GOT3 (cell line): ENCODE measurements around the gene ANKDD1B.

ENCODE experiments used
- DNase-seq: peaks from one replicate; lab custom pipeline; 2025; ENCODE audit warnings: mixed read lengths; lab: John Stamatoyannopoulos, UW

Gene ANKDD1B

DNA sequence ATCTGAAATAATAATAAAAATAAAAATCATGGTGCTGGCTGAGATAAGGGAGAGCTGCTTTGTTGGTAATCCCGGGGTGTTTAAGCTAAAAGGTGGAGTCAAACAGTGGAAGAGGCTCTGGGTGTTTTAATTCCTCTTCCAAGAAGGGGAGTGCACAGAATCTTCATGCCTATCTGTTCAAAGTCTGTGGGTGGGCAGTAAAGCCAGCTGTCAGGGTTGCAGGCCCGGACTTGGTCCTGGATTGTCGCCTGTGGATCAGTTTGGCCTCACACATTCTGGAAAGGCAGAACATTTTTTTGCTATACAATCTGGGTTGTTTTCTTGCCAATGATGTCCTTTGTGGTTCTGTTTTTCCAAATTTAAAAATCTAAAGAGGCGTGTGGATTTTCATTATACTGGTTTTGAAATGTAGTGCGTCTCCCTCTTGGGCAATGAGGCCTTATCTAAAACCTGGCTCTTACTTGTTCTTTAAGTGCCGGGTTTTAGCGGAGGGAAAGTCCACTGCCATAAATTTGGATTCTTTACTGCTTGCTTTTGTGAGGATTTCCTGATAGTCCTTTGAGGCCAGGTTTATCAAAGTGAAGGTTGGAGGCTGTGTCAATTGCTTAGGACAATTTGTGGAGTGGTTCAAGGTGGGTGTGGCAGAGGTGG, 5.8 kb downstream of the ANKDD1B start:
- DNase-seq, result no peak

DNA sequence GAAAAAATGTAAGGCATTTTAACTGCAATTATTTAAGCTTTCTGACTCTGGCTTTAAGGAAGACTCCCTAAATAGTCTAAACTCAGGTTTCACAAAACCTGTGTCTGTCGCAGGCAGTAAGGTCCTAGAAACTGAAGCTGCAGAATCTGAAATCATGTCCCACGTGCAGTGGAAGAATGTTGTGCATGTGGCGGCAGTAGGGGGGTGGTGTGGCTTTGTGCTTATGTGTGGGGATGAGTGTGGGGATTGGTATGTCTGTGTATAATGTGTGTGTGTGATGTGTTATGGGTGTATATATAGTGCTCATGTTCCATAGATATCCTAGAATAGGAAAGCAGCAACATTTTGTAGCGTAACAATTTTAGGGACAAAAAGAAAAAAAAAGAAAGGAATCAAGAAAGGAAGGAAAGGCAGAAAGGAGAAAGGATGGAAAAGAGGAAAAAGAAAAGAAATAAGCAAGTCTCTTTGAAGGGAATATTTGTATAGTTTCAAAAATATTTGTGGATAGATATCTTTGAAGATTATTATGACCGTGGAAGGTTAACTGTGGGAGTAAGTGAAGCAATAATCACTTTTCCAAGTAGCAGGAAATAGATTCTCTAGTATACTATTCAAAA, 6.6 kb downstream of the ANKDD1B start:
- no peak for DNase-seq

DNA sequence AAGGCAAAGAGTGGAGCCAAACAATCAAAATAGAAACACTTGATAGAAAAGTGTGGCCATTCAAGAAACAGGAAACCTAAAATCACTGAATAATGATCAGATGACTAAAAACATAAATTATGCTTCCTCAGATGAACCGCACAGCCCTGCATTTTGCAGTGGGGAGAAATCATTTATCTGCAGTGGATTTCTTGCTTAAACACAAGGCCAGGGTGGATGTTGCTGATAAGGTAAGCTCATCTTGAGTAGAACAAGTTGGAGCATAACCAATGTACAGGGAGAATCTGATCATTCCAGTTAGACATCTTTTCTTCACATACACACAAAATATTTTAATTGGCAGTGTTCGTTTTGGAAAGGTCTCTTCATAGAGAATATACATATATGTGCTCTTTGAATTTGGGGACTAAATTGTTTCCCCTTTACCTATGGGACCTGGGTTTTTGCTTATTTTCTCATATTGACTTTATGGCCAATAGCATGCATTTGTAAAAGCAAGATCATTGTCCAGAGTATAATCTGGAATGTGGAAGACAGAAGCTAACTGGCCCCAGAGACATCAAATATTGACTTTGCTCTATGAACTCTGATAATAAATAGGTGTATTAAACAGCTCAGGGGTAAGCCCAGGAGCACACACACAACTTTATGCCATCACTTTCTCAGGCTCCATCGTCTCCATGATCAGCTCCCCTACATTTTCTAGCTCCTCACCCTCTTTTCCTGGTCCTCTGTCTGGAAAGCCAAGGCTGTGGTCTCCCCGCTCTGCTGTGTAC, 9.1 kb downstream of the ANKDD1B start:
- DNase-seq, result no peak

DNA sequence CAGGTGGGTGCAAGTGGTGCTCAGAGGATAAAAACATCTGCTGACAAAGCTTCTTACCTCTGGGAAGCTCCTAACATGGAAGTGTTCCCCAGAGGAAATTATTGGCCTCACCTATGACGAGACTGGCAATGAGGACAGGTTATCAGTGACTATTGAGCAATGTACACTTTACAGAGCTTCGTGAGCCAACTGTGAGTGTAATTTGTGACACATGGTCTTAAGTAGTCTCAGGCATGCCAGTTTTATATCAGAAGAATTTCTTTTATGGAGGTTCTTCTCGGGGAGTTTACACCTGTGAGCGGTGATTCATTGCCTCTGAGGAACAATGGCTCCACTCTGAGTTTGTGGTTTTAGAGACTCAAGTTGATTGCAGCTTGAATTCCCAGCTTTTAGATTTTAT, 11.3 kb downstream of the ANKDD1B start:
- DNase-seq, result no peak

DNA sequence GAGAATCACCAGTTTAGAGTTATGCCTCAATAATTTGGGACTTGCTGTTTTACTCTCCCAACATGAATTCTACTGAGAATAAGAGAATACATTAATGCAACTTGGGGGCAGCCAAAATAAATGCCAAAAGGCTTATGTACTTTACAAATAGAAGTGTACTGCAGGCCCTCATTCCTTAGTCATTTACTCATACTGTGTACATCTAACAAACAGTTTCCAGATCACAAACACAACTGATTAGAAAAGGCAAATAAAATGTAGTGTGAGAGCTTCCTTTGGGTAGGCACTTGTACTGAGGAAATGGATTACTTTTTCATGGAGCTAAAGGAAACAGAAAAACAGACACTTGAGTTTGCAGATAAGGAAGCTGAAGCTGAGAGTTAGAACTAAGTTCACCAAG, 12.6 kb downstream of the ANKDD1B start:
- DNase-seq, result no peak

DNA sequence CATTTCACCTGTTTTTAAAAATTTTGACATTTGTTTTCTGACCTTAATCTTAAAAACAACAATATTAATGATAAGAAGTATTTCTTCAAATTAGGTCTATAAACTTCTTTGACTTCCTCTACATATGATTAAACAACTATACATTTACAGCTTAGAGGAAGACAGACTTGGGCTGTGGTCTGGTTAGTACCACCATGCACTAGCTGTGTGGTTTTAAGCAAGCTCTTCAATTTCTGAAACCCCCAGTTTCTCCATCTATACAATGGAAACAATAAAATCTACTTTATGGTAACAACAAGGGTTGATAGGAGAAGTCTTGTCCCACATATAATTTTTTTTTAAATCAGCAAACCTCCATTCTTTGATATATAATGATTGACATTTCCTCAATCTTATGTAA, 15.7 kb downstream of the ANKDD1B start:
- no peak for DNase-seq

DNA sequence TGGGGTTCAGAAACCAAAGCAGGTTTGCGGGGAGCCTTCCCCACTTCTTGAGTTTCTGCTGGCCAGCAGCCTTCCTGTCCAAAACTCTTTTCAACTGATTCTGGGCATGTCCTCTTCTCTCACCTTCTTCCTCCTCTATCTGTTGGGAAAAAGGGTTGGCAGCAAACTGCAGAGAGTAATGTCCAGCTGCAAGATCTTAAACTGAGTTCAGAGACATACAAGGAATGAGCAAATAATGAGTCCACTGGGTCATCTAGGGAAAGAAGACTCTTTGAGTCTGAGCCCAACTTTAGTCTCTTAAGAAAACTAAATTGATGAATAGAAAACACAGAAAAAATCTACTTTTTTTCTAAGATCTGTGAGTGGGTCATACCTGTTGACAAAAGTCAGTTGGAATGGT, 16.5 kb downstream of the ANKDD1B start:
- no peak for DNase-seq

DNA sequence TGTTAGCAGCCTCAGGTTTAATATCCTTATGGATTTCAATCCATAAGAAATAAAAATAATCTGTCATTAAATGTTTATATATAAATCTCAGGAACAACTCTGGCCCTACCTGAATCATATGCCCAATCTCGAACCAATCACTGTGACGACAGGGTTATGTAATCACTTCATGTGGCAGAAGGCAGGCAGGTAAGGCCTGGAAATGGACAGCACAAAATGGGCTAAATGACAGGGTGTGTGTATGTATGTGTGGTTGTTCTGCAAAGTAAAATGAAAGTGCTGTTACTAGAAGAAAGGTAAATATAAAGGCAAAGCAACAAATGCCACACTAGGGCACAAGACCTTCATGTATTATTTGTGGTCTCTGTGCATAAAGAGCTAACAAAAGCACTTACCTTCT, 19.6 kb downstream of the ANKDD1B start:
- DNase-seq, result no peak

DNA sequence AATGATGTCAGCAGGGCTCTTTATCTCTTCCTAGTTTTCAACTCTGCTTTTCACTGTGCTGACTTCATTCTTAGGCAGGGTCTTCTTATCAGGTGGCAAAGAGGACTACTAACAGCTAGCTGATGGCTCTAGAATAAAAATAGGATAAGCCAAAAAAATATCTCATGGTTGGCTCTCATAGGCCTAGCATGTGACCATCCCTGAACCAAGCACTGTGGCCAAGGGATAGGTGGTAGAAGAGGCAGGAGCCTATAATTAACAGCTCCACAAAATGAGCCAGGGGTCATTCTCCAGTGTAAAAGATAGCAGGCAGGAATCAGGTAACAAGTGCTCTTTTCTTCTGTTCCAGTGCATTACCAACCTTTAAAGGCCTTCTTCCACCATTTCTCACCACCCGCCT, 21.1 kb downstream of the ANKDD1B start:
- no peak for DNase-seq

DNA sequence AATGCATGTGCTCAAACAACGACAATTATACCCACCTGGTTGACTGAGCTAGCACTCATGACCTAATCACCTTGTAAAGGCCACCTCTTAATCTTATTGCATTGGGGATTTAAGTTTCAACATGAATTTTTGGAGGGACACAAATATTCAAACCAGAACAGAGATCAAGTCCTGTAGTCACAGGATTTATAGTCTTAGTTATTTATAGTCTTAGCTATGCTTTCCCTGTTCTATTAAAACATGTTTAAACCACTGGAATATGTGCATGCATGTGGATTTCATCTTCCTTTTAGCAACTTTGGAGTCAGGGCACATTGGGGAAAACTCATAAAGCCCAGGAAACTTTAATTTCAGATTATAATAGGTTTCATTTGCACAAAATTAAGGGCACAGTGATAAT, 26.7 kb downstream of the ANKDD1B start:
- DNase-seq, result no peak

DNA sequence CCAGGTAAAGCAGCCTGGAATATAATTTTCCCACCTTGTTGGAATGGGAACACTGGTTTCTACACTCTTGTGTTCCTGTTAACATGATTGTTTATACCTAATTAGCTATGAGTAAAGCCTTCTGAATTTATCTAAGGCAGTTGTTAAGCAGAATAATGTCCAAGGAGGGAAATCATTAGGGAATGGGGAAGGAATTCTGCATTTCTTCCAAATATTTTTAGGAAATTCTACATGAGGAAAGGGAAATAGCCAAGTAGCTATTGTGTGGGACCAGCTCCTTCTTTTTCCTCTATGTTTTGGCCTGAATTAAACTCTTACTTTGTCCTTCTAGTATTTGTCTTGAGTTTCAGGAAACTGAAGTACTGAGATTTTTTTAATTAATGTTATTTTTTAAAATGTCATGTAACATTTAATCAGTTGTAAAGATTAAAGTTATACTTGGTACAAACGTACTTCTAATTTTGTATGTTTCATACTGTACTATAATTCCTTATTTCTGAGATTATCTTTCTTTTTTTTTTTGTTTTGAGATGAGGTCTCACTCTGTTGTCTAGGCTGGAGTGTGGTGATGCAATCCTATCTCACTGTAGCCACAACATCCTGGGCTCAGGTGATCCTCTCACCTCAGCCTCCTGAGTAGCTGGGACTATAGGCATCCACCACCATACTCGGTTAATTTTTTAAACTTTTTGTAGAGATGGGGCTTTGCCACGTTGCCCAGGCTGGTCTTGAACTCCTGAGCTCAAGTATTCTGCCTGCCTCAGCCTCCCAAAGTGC, 28.5 kb downstream of the ANKDD1B start:
- no peak for DNase-seq

DNA sequence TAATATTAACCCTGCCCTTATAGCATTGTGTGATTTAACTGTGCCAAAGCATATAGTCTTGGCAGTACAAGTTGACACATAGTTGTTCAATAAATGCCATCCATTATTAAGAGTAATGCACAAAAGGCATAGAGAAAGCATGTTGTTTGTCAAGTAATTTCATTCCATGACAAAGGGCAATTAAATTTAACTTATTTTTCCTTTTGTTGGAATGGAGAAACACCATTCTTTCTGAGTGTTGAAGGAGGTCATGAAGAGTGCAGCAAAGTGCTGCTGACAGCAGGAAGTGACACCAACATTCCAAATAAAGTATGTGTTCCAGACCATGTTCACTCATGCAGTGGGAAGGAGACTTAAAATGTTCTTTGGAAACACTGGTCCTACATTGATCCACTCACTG, 29.1 kb downstream of the ANKDD1B start:
- DNase-seq, result no peak

DNA sequence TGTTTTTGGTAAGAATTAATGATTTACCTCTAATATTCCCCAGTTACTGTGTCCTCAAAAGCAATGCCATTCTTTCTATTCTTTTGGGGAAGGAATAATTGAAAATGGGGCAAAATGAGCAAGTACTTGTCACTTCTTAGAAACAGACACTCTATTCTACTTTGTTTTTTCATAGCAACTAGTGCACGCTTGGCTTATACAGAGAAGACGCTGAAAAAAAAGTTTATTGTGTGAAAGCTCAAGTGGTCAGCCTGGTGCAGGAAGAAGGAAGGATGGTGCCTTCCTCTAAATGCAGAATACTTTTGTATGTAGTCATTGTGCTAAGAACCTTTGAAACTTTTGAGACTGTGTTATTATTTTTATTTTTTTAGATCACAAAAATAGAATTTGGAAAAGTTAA, 29.6 kb downstream of the ANKDD1B start:
- no peak for DNase-seq

DNA sequence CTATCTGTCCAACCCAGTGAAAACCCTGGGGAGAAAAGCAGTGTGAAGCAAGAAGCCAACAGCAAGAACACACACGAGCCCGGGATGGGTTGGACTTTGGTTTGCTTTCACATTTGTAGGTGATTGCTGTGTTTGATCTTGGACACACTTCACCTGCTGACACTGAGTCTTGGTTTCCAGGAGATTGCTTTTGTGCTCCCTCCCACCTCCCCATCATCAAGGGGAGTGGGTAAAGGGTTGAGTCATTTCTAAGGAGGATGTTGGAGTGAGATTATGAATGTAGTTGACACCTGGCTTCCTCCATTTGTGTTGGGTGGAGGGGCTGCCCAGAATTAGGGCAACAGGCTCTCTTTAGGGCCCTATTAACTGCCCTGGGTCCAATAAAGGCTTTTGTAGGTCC, 37.5 kb downstream of the ANKDD1B start:
- no peak for DNase-seq

DNA sequence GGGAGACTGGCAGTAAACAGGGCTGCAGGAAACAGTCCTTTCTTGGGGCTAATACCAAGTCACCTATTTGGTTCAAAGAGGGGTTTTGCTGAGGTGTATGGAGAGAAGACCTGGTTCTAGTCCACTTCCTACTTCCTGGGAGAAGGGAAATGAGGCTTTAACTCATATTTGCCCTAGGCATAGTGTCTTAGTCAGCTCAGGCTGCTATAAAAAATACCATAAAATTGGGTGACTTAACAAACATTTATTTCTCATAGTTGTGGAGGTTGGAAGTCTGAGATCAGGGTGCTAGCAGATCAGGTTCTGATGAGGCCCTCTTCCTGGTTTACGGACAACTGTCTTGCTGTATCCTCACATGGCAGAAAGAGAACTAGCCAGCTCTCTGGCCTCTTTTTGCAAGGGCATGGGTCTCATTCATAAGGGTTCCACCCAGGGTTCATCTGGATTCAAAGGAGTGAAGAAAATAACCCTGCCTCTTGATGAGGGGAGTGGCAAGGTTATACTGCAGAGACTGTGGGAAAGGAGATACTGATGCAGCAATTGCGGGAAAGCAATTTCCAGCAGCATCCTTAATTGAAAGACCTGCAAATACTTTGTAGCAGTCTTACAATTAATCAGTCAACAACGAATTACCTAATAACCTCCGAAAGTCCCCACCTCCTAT, 40.5 kb downstream of the ANKDD1B start:
- no peak for DNase-seq

DNA sequence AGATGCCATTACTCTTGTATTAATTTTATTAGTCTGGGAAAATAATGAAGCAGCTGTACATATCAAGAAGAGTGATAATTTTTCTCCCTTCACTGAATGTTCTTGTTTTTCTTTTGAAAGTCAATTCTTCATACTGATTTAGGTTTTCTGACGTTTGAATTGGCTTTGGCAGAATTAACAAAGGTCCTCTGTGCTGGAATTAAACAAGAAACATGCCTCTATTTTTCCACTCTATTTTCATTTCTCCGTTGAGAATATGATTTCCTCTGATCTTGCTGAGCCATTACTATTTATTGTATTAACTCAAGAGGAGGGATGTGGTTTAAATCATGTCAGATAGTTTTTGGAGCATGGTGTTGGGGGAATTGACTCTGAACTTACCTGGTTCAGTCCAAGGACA, 42.3 kb downstream of the ANKDD1B start:
- no peak for DNase-seq

DNA sequence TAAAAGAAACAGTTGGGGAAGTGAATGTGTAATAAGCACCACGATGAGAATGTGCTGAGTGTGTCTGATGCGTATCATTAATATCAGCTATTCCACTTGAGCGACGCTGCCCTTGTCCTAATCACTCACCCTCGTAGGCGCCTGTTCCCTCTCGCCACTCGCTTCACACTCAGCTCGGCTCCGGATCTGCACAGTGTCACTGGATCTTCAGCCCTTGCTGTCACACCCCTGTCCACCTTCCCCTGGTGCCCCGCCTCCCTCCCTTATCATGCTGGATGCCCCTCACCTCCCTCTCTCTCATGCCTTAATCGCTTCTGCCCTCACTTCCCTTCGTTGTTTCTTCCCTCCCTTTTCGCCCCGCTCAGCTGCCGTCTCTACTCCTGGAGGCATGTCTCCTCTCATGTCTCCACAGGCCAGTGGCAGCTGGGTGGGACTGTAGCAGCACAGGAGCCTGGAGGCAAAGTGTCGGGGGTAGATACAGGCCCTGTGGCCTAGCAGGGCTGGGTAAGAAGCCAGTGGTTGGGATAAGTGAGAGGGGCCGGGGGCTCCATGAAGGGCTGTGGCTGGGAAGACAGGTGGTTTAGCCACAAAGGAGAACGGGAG, 43.5 kb downstream of the ANKDD1B start:
- no peak for DNase-seq

DNA sequence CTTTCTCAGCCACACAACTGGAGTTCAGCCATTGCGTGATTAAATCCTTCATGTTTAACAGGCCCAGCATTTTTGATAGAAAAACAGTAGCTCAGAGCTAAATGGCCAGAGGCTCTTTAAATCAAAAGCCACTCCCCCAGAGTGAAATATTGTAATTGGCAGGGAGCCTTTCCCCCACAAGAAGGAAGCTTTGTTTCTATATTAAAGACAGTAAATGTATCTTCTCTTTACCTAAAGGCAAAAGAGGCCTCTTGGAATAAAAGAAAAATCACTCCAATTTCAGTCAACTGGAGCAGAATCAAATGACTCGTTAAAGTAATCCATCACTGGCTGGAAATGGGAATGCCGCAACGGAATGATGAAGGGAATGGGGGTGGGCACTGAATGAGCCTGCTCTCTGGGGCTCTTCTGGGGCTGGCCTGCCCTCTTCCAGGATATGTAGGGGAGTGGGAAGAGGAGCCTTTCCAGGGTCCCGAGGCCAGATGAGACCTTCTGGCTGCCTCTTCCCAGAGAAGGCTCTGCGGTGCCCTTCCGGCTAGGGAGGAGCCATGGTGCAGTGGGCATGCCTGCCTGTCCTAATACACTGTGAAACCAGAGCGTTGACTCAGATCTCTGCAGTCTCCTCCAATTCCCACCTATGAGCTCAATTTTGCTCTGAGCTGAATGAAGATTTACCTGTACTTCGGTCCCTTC, 45.2 kb downstream of the ANKDD1B start:
- no peak for DNase-seq

DNA sequence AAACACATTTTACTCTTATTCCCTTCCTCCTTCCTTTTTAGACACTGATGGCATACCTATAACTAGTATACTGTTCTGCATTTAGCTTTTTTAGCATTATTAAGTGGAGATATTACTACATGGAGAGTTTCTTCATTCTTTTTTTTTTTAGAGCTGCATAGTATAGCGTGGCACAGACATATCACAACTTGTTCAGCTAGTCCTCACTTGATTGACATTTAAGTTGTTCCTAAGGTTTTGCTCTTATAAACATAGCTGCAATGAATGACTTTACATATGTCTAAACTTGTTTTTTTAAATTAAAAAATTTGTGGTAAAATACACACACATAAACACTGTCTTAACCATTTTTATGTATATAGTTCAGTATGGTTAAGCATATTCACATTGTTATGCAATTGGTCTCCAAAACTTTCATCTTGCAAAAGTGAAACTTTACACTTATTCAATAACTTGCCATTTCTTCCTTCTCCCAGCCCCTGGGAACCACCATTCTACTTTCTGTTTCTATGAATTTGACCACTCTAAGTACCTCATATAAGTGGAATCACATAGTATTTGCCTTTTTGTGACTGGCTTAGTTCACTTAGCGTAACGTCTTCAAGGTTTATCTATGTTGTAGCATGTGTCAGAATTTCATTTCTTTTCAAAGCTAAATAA, 48.7 kb downstream of the ANKDD1B start:
- no peak for DNase-seq

DNA sequence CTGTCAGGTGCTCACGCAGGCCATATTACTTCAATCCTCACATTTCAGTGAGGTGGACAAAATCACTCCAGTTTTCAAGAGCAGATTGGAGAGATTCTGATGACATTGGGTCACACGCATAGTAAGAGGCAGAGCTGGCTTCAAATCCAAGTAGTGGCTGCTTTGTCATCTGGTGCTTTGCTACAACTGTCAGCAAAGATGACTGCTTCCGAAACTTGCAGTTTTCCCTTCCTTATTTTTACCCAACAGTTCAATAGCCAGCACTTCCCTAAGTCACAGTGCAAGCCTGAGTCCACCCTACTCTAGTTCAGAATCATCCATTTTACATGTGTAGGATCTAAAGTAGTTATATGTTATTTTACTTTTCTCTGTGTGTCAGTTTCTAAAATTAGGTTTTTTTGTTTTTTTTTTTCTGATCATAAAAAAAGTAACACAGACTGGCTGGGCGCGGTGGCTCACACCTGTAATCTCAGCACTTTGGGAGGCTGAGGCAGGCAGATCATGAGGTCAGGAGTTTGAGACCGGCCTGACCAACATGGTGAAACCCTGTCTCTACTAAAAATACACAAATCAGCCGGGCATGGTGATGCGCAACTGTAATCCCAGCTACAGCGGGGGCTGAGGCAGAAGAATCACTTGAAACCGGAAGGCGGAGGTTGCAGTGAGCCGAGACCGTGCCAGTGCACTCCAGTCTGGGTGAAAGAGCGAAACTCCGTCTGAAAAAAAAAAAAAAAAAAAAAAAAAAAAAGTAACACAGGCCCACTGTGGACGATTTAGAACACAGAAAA, 49.6 kb downstream of the ANKDD1B start:
- no peak for DNase-seq
